Bronchial epithelial cell (primary cell): Measurements from ENCODE around the gene AFF3. TPM values are rescaled to one million over a fixed set of nuclear protein-coding genes. Genes with fewer than 3 reads are reported as not detected.
A peak's percentile ranks its signal among the peaks of the same experiment; 100 is the strongest.
"Not testable (repeated sequence)": the region's sequence is repeated elsewhere in the genome, so short reads cannot be mapped to it uniquely, and the experiment has no call there.

ENCODE experiments used
- DNase-seq: peaks from one replicate; pipeline ENCODE4 v3.0.0-alpha.2; 2010; ENCODE audit warnings: low read depth
- FAIRE-seq: peaks from 2 replicates; lab custom pipeline; 2011; peaks lifted over from hg19 to GRCh38; lab: Jason Lieb, UNC
- H3K27me3 ChIP-seq: 2 replicates; pipeline ENCODE4 v1.5.1; 2011; ENCODE audit warnings: low read length; ENCODE audit not compliant: control insufficient read depth, insufficient read depth
- H3K36me3 ChIP-seq: 2 replicates; pipeline ENCODE4 v1.5.1; 2011; ENCODE audit warnings: low read length; ENCODE audit not compliant: control insufficient read depth, insufficient read depth
- H3K4me3 ChIP-seq: 2 replicates; pipeline ENCODE4 v1.5.1; 2011; ENCODE audit warnings: mild to moderate bottlenecking, low read depth, low read length, control low read depth
- total RNA-seq: library from RNA; depleted of rRNA; stranded (reverse); fragments of >200 nt; gene quantifications from 2 replicates; pipeline ENCODE4 v1.2.1, GENCODE V29; 2014
- TF ChIP-seq, protein P1 (sequence below): IDR thresholded peaks from 2 replicates; pipeline ENCODE4 v1.5.1; 2011; ENCODE audit warnings: mild to moderate bottlenecking, moderate library complexity, low read length, control low read depth, inconsistent platforms; ENCODE audit not compliant: insufficient read depth, severe bottlenecking

The AFF3 gene
- total RNA-seq, 1 donor from 2014 or later = not detected

DNA sequence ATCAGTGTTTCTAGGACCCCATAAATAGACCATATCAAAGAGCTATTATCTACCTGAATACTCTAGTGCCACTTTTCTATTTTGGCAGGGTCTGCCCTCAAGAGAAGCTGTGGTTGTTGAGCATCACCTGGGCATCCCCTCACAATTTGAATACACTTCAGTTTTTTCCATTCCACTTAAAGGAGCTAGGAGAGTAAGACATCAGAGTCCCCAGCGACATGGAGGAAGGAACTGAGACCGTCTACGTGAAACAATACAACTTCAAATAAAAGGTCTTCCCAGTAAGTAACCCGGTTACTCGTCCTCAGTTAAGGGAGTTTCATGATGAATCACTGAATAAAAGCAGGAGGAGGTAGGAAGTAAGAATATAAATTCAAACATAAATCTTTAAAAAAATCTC lies 206.7 kb downstream of the AFF3 start:
- H3K36me3 ChIP-seq = no peaks in the 10 kb centered on the region
- FAIRE-seq (no peak), DNase-seq (no peak)
- H3K4me3 ChIP-seq = no peak overlapping the region
- TF ChIP-seq, protein P1, sequence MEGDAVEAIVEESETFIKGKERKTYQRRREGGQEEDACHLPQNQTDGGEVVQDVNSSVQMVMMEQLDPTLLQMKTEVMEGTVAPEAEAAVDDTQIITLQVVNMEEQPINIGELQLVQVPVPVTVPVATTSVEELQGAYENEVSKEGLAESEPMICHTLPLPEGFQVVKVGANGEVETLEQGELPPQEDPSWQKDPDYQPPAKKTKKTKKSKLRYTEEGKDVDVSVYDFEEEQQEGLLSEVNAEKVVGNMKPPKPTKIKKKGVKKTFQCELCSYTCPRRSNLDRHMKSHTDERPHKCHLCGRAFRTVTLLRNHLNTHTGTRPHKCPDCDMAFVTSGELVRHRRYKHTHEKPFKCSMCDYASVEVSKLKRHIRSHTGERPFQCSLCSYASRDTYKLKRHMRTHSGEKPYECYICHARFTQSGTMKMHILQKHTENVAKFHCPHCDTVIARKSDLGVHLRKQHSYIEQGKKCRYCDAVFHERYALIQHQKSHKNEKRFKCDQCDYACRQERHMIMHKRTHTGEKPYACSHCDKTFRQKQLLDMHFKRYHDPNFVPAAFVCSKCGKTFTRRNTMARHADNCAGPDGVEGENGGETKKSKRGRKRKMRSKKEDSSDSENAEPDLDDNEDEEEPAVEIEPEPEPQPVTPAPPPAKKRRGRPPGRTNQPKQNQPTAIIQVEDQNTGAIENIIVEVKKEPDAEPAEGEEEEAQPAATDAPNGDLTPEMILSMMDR = no peak
- H3K27me3 ChIP-seq = peaks cover 2% of the 10 kb centered on the region

DNA sequence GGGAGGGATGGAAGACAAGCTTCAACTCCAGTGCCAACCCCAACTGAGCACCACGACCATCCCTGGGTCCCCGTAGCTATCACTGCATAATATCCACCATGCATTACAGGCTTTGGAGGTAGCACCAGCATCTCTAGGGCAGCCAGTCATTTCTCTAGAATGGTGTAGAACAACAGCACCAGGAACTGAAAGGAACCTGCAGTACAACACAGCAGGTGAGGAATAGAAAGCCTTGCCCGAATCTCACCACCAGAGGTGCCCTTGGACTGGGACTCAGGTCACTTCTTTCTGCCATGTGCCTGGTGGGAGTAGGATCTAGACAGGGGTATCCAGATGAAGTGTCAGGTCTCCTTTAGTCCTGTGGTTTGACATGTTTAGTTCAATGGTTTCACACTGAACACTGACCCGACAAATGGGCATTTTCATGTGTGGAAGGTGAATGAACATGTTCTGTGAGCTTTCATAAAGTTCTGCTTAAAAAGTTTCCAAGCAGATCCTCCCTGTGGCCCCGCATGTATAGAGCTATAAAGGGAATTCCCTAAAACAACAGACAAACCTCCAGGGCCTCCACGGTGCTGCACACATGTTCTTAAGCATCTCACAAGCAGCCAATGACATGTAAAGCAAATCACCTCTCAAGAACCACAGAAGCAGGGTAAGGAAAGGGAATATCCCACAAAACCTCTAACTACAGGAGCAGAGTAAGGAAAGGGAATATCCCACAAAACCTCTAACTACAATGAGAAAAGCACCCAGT lies 208.3 kb downstream of the AFF3 start:
- TF ChIP-seq, protein P1 = no peak
- Histone ChIP-seq H3K36me3 (no peaks in the 10 kb centered on the region), H3K27me3 (peaks cover 2% of the 10 kb centered on the region), H3K4me3 (no peak overlapping the region)
- no peak for DNase-seq
- no peak for FAIRE-seq

DNA sequence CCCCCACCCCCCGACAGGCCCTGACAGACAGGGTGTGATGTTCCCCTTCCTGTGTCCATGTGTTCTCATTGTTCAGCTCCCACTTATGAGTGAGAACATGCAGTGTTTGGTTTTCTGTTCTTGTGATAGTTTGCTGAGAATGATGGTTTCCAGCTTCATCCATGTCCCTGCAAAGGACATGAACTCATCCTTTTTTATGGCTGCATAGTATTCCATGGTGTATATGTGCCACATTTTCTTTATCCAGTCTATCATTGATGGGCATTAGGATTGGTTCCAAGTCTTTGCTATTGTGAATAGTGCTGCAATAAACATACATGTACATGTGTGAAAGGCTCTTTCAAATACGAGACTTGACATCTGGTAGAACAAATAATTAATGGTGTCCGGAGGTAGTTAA lies 208.9 kb downstream of the AFF3 start:
- FAIRE-seq, H3K27me3 ChIP-seq, DNase-seq, H3K4me3 ChIP-seq, H3K36me3 ChIP-seq: not testable (repeated sequence)

DNA sequence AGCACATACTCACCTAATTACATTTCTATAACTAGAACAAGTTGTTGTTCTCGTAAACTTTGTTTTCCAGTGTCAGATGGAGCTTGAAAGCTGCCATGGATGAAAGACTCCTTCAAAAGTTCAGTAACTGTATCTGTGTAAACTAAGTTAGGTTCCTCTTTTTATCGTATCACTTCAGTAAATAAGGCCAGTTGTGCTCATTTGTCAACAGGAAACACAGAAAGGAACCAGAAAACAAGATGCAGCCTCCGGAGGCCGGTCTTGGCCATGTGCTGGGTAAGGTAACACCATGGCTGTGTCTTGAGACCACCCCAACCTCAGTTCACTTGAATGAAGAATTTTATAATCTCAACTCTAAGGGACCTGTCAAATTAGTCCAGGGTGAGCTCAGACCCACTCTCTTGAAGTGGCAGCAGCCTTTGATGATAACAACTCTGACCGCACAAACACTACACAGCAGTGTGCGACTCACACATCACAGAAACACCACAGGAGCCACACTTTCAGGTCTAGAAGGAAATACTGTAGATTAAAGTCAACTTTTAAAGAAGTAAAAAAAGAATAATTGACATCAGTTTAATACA lies 213.8 kb downstream of the AFF3 start:
- DNase-seq (no peak), FAIRE-seq (no peak)
- no peaks in the 10 kb centered on the region for H3K27me3 ChIP-seq
- TF ChIP-seq, protein P1 = no peak
- H3K4me3 ChIP-seq = no peak overlapping the region
- H3K36me3 ChIP-seq = no peaks in the 10 kb centered on the region

DNA sequence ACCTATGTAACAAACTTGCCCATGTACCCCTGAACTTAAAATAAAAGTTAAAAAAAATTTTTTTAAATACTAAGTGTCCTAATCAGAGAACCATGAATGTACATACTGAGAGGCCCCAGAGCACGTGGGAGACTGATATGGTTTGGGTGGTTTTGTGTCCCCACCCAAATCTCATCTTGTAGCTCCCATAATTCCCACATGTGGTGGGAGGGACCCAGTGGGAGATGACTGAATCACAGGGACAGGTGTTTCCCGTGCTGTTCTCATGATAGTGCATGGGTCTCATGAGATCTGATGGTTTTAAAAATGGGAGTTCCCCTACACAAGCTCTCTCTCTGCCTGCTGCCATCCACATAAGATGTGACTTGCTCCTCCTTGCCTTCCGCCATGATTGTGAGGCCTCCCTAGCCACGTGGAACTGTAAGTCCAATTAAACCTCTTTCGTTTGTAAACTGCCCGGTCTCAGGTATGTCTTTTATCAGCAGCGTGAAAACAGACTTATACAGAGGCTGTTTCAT lies 214.6 kb downstream of the AFF3 start:
- FAIRE-seq, H3K4me3 ChIP-seq, H3K36me3 ChIP-seq, DNase-seq, H3K27me3 ChIP-seq: not testable (repeated sequence)

DNA sequence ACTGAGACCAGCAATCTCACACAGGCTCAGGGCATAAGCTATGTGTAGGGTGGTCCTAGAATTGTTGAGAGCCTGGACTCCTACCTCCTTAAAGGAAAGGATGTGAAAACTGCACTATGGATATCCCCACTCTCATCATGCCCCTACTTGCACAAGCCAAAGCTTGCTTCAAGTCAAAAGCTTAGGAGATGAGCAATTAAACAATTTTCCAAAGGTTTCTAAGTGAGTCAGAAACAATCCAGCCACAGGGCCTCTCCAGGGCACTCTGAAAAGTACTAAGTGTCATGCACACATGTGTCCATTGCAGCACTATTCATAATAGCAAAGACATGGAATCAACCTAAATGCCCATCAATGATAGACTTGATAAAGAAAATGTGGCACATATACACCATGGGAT lies 215.4 kb downstream of the AFF3 start:
- FAIRE-seq (no peak), DNase-seq (peak; percentile 87)
- Histone ChIP-seq H3K4me3 (no peak overlapping the region), H3K36me3 (no peaks in the 10 kb centered on the region), H3K27me3 (no peaks in the 10 kb centered on the region)
- TF ChIP-seq, protein P1 = no peak
